HCT116 (cell line): ENCODE data around the gene ATXN1. TPM values are rescaled to one million over a fixed set of nuclear protein-coding genes. Genes with fewer than 3 reads are reported as not detected.

Experiments used
- ATAC-seq: fragments of 200-7000 bp; cut with Tn5 transposase; 2 replicates; pipeline ENCODE4 v1.9.1; 2020; ENCODE audit warnings: mild to moderate bottlenecking, moderate library complexity
- BruUV-seq: library from RNA; stranded (reverse); fragments of 400-500 nt; replicated peaks from 2 replicates; lab custom pipeline; 2021; lab: Mats Ljungman, UMichigan
- CTCF ChIA-PET: fragments of 300-600 bp; sonication (Branson Sonifier 250); formaldehyde crosslinking; loops from one replicate; lab custom pipeline; 2021; ENCODE audit warnings: antibody characterized with exemption; lab: Charles Lee
- POLR2A ChIA-PET: fragments of 300-600, 350-600 bp; sonication (Branson Sonifier 250); formaldehyde crosslinking; loops from one replicate; lab custom pipeline; 2021; ENCODE audit warnings: antibody characterized with exemption; lab: Charles Lee
- RAD21 ChIA-PET, 2 experiments: fragments of 300-600 bp; sonication (Branson Sonifier 250); formaldehyde crosslinking; loops; one replicate each; lab custom pipeline; 2023; ENCODE audit warnings: low total read pairs in 2 of 2; ENCODE audit not compliant: uncharacterized antibody in 2 of 2, unreplicated experiment in 2 of 2, low non-redundant PET in 1 of 2; lab: Charles Lee
- DNase-seq: peaks from one replicate; pipeline ENCODE4 v3.0.0-alpha.2; 2010; ENCODE audit warnings: low read depth, low spot score
- H2AFZ ChIP-seq: fragments of 200-600 bp; shearing (Covaris generic), sonication (generic); 2 replicates; pipeline ENCODE4 v1.6.1; 2017; ENCODE audit warnings: low read depth, mixed run types, mixed read lengths, antibody characterized with exemption, low read length; ENCODE audit not compliant: poor library complexity, severe bottlenecking
- H3K27ac ChIP-seq: 2 replicates; pipeline ENCODE4 v1.5.1; 2012; ENCODE audit warnings: low read depth, low read length
- H3K27me3 ChIP-seq: fragments of 200-600 bp; sonication (generic); 2 replicates; pipeline ENCODE4 v1.6.1; 2016; ENCODE audit warnings: mixed run types, low read length, mixed read lengths; ENCODE audit not compliant: insufficient read depth
- H3K36me3 ChIP-seq, 2 experiments: fragments of 200-500 bp in 1 of 2; fragments of 200-600 bp in 1 of 2; sonication (Bioruptor generic) in 1 of 2; sonication (generic) in 1 of 2; 2 replicates each; pipeline versions ENCODE4 v1.5.1 to v1.6.1; 2014 to 2016; ENCODE audit warnings: low read length in 2 of 2, inconsistent platforms in 1 of 2, mixed read lengths in 1 of 2, mixed run types in 1 of 2; ENCODE audit not compliant: insufficient read depth in 2 of 2, control insufficient read depth in 1 of 2
- H3K4me1 ChIP-seq, 2 experiments: fragments of 200-600 bp in 1 of 2; sonication (generic) in 1 of 2; 2 replicates each; pipeline versions ENCODE4 v1.5.1 to v1.6.1; 2012 to 2017; ENCODE audit warnings: low read length in 2 of 2, inconsistent platforms in 1 of 2, mild to moderate bottlenecking in 1 of 2, mixed read lengths in 1 of 2, mixed run types in 1 of 2, moderate library complexity in 1 of 2; ENCODE audit not compliant: insufficient read depth in 2 of 2, control insufficient read depth in 1 of 2
- H3K4me2 ChIP-seq: fragments of 200-600 bp; sonication (generic); 2 replicates; pipeline ENCODE4 v1.6.1; 2017; ENCODE audit warnings: mixed run types, low read length, mixed read lengths
- H3K4me3 ChIP-seq, 2 experiments: fragments of 200-600 bp in 1 of 2; sonication (generic) in 1 of 2; replicated peaks in 1 of 2; 2 replicates each; pipeline ENCODE4 v1.5.1; 2011 to 2016; ENCODE audit warnings: low read length in 2 of 2, control low read depth in 1 of 2, low read depth in 1 of 2, mild to moderate bottlenecking in 1 of 2, mixed read lengths in 1 of 2, mixed run types in 1 of 2
- H3K79me2 ChIP-seq: fragments of 200-600 bp; sonication (generic); 2 replicates; pipeline ENCODE4 v1.6.1; 2017; ENCODE audit warnings: mild to moderate bottlenecking, mixed run types, low read length, moderate library complexity, mixed read lengths; ENCODE audit not compliant: insufficient read depth
- H3K9ac ChIP-seq: fragments of 200-600 bp; sonication (generic); 2 replicates; pipeline ENCODE4 v1.6.1; 2016; ENCODE audit warnings: low read length, mixed read lengths
- H3K9me2 ChIP-seq: fragments of 200-600 bp; sonication (generic), shearing (Covaris generic); 2 replicates; pipeline ENCODE4 v1.6.1; 2017; ENCODE audit warnings: mixed run types, mild to moderate bottlenecking, moderate library complexity; ENCODE audit not compliant: insufficient read depth
- H3K9me3 ChIP-seq, 2 experiments: fragments of 200-500 bp in 1 of 2; fragments of 200-600 bp in 1 of 2; sonication (Bioruptor generic) in 1 of 2; sonication (generic) in 1 of 2; 2 replicates each; pipeline ENCODE4 v1.6.1; 2014 to 2017; ENCODE audit warnings: low read length in 2 of 2, mixed read lengths in 2 of 2, inconsistent platforms in 1 of 2, low read depth in 1 of 2, mild to moderate bottlenecking in 1 of 2, mixed run types in 1 of 2, moderate library complexity in 1 of 2; ENCODE audit not compliant: control insufficient read depth in 1 of 2, insufficient read depth in 1 of 2
- H4K20me1 ChIP-seq: fragments of 200-600 bp; sonication (generic), shearing (Covaris generic); 2 replicates; pipeline ENCODE4 v1.6.1; 2017; ENCODE audit warnings: mixed run types, mild to moderate bottlenecking, moderate library complexity; ENCODE audit not compliant: insufficient read depth
- ATF3 ChIP-seq: IDR thresholded peaks from 2 replicates; pipeline ENCODE4 v1.6.1; 2012
- EGR1 ChIP-seq: IDR thresholded peaks from 2 replicates; pipeline ENCODE4 v1.6.1; 2012; ENCODE audit warnings: low read depth
- ELF1 ChIP-seq: IDR thresholded peaks from 2 replicates; pipeline ENCODE4 v1.6.1; 2012; ENCODE audit warnings: low read depth, borderline replicate concordance
- EZH2 ChIP-seq: fragments of 200-600 bp; sonication (generic); IDR thresholded peaks from 2 replicates; pipeline ENCODE4 v1.6.1; 2017; ENCODE audit warnings: antibody characterized with exemption, mixed run types
- JUND ChIP-seq: IDR thresholded peaks from 2 replicates; pipeline ENCODE4 v1.6.1; 2012
- YY1 ChIP-seq: IDR thresholded peaks from 2 replicates; pipeline ENCODE4 v1.6.1; 2011; ENCODE audit warnings: low read length, low read depth, moderate library complexity, mild to moderate bottlenecking; ENCODE audit not compliant: insufficient replicate concordance; ENCODE audit errors: extremely low read depth
- ZBTB33 ChIP-seq: IDR thresholded peaks from 2 replicates; pipeline ENCODE4 v1.6.1; 2011; ENCODE audit warnings: mild to moderate bottlenecking, low read length, moderate library complexity; ENCODE audit not compliant: insufficient replicate concordance; ENCODE audit errors: extremely low read depth
- intact Hi-C: fragments of 100-400 bp; cut with micrococcal nuclease; formaldehyde crosslinking; loops from 2 replicates; pipeline ENCODE4 v1.10.0; 2022
- total RNA-seq: library from RNA; stranded (reverse); gene quantifications from one replicate; pipeline ENCODE4 v1.2.1, GENCODE V29; 2021; ENCODE audit not compliant: unreplicated experiment
- TF ChIP-seq, protein P1 (sequence below): IDR thresholded peaks from 2 replicates; pipeline ENCODE4 v1.6.1; 2012; ENCODE audit warnings: low read depth

ATXN1 gene
- total RNA-seq, 1 experiment from 2014 or later: 21.0 TPM

DNA sequence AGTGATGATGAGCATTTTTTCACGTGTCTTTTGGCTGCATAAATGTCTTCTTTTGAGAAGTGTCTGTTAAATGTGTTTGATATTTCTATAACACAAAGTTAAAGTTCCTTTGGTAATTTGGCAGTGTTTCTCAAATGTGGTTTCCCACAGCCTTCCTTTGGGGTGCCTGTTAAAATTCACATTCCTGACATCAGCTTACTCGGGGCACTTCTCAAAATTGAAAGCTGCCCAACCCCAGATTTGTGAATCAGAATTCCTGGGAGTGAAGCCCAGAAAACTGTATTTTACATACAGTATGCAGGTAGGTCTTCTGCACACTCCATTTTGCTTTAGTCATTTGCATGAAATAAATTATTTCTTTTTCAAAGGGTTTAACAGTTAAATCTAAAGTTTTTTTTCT is 315.0 kb downstream of the ATXN1 start:
- no peak for ATAC-seq

More for the DNA sequence above, 315.0 kb downstream of the ATXN1 start:
- peaks cover 5 to 20% of the 10 kb centered on the region in 2 experiments for H3K4me1 ChIP-seq
- no TSS peak for BruUV-seq
- H3K9ac ChIP-seq: no peak overlapping the region
- H2AFZ ChIP-seq: no peak overlapping the region
- H3K36me3 ChIP-seq: no peaks in the 10 kb centered on the region
- ChIA-PET RAD21 (no interaction called here), POLR2A (no interaction called here)
- no peaks in the 10 kb centered on the region for H3K9me3 ChIP-seq
- DNase-seq: no peak
- no peak overlapping the region for H3K4me2 ChIP-seq
- no peaks in the 10 kb centered on the region for H4K20me1 ChIP-seq
- intact Hi-C loops: no loop called here
- H3K27ac ChIP-seq: no peak overlapping the region
- no peaks in the 10 kb centered on the region for H3K79me2 ChIP-seq
- TF ChIP-seq, protein P1, sequence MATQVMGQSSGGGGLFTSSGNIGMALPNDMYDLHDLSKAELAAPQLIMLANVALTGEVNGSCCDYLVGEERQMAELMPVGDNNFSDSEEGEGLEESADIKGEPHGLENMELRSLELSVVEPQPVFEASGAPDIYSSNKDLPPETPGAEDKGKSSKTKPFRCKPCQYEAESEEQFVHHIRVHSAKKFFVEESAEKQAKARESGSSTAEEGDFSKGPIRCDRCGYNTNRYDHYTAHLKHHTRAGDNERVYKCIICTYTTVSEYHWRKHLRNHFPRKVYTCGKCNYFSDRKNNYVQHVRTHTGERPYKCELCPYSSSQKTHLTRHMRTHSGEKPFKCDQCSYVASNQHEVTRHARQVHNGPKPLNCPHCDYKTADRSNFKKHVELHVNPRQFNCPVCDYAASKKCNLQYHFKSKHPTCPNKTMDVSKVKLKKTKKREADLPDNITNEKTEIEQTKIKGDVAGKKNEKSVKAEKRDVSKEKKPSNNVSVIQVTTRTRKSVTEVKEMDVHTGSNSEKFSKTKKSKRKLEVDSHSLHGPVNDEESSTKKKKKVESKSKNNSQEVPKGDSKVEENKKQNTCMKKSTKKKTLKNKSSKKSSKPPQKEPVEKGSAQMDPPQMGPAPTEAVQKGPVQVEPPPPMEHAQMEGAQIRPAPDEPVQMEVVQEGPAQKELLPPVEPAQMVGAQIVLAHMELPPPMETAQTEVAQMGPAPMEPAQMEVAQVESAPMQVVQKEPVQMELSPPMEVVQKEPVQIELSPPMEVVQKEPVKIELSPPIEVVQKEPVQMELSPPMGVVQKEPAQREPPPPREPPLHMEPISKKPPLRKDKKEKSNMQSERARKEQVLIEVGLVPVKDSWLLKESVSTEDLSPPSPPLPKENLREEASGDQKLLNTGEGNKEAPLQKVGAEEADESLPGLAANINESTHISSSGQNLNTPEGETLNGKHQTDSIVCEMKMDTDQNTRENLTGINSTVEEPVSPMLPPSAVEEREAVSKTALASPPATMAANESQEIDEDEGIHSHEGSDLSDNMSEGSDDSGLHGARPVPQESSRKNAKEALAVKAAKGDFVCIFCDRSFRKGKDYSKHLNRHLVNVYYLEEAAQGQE: no peak
- TF ChIP-seq EZH2: no peak
- no peak for TF ChIP-seq ATF3
- no peak for TF ChIP-seq YY1
- TF ChIP-seq ELF1: no peak
- TF ChIP-seq JUND: no peak
- no peak for TF ChIP-seq ZBTB33
- no peak for TF ChIP-seq EGR1
- TF ChIP-seq, all 23 proteins: peak for 0
- no peak overlapping the region for H3K4me3 ChIP-seq
- no peaks in the 10 kb centered on the region for H3K27me3 ChIP-seq
- H3K9me2 ChIP-seq: no peaks in the 10 kb centered on the region
- CTCF ChIA-PET: no interaction called here
